Neural crest cell (in vitro differentiated cells): ENCODE data around the gene CARNS1. TPM values are rescaled to one million over a fixed set of nuclear protein-coding genes. Genes with fewer than 3 reads are reported as not detected.
A peak's percentile ranks its signal among the peaks of the same experiment; 100 is the strongest.

Experiments used
- DNase-seq: peaks from one replicate; pipeline ENCODE4 v3.0.0; 2021; ENCODE audit warnings: low read depth, mixed read lengths, low spot score
- H3K27ac Mint-ChIP-seq: one replicate; pipeline ENCODE4 v1.8.0; 2021; ENCODE audit warnings: mild to moderate bottlenecking, mixed read lengths; ENCODE audit not compliant: unreplicated experiment
- H3K27me3 Mint-ChIP-seq: 2 replicates; pipeline ENCODE4 v1.8.0; 2021; ENCODE audit warnings: low read depth, mild to moderate bottlenecking, mixed read lengths
- H3K36me3 Mint-ChIP-seq: 2 replicates; pipeline ENCODE4 v1.8.0; 2021; ENCODE audit warnings: low read depth, mild to moderate bottlenecking, mixed read lengths
- H3K4me1 Mint-ChIP-seq: 2 replicates; pipeline ENCODE4 v1.8.0; 2021; ENCODE audit warnings: mixed read lengths
- H3K4me3 Mint-ChIP-seq: one replicate; pipeline ENCODE4 v1.8.0; 2021; ENCODE audit warnings: mild to moderate bottlenecking, mixed read lengths
- H3K9me3 Mint-ChIP-seq: 2 replicates; pipeline ENCODE4 v1.8.0; 2021; ENCODE audit warnings: mixed read lengths
- CTCF ChIP-seq: fragments of 200-600 bp; sonication (generic); conservative IDR thresholded peaks from 2 replicates; pipeline ENCODE4 v1.5.0; 2021; ENCODE audit warnings: antibody characterized with exemption, mild to moderate bottlenecking
- total RNA-seq: library from RNA; stranded (reverse); gene quantifications from 2 replicates; pipeline ENCODE4 v1.2.1, GENCODE V29; 2021

The CARNS1 gene
- total RNA-seq, 1 donor from 2014 or later = 0.12 TPM

GRCh38 chr11:67468456-67468758, 52.9 kb downstream of the CARNS1 start:
- H3K9me3 Mint-ChIP-seq = no peaks in the 10 kb centered on the region
- H3K4me3 Mint-ChIP-seq = peak overlapping the region; percentile 92
- peaks cover 14% of the 10 kb centered on the region for H3K4me1 Mint-ChIP-seq
- TF ChIP-seq CTCF = no peak
- no peaks in the 10 kb centered on the region for H3K36me3 Mint-ChIP-seq
- H3K27me3 Mint-ChIP-seq = peaks cover 2% of the 10 kb centered on the region
- DNase-seq = no peak
- H3K27ac Mint-ChIP-seq = no peak overlapping the region

DNA sequence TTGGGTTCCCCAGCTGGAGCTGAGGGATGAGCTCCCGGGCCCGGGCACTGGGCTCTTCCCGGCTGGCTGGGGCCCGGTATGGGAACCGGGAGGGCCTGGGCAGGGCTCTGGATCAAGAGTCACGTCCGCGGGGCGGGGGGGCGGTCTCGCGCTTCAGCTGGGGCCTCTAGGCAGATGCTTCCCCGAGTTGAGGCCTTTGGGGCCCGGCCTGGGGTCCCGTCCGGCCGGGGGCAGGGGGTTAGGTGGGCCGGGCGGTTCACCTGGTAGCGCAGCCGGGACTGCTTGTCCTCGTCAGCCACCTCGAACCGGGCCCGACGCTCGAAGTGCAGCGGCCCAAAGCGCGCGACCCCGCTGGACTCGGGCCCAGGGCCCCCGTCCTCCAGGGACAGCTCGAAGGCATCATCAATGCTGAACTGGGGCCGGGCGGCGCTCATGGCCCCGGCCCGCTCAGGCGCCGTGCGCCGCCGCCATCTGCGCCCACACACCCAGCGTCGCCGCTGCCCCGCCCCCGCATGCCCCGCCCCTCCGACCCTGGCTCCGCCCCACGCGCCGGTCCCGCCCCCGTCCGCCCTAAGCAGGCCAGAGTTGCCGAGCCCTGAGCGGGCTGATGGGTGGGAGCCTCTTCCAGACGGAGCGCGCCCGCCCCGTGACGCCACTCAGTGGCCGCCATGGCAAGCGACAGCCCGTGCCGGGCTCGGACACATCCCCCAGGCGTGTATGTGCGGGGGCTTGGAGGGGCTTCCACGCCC, 53.5 kb downstream of the CARNS1 start, which contains the start of gene TMEM134:
TMEM134 (minus strand) TSS at position 493 of the 749 bp plus-strand sequence; CDS start at position 434, 59 bp downstream.
- H3K4me1 Mint-ChIP-seq = peaks cover 14% of the 10 kb centered on the region
- H3K4me3 Mint-ChIP-seq = peak within 1 kb of the TSS; percentile 92
- H3K27me3 Mint-ChIP-seq = peaks cover 2% of the 10 kb centered on the region
- DNase-seq = peak; percentile 95
- peak within 1 kb of the TSS; percentile 50 for H3K27ac Mint-ChIP-seq
- TF ChIP-seq CTCF = peak; percentile 56
- H3K36me3 Mint-ChIP-seq = no peaks in the 10 kb centered on the region
- H3K9me3 Mint-ChIP-seq = no peaks in the 10 kb centered on the region

GRCh38 chr11:67469508-67469811, 54.0 kb downstream of the CARNS1 start:
- peak; percentile 7 for TF ChIP-seq CTCF
- Mint-ChIP-seq H3K4me3 (peak overlapping the region; percentile 77), H3K27ac (peak overlapping the region; percentile 50), H3K27me3 (peaks cover 2% of the 10 kb centered on the region), H3K9me3 (no peaks in the 10 kb centered on the region), H3K36me3 (no peaks in the 10 kb centered on the region), H3K4me1 (peaks cover 14% of the 10 kb centered on the region)
- DNase-seq = no peak

- Mint-ChIP-seq H3K27me3 (peaks cover 2% of the 10 kb centered on the region), H3K36me3 (no peaks in the 10 kb centered on the region), H3K4me1 (peaks cover 10% of the 10 kb centered on the region), H3K27ac (no peak overlapping the region), H3K9me3 (no peaks in the 10 kb centered on the region), H3K4me3 (peak overlapping the region; percentile 77)
- no peak for DNase-seq
- TF ChIP-seq CTCF = no peak
These were observed 55.0 kb downstream of the CARNS1 start for GRCh38 chr11:67470337-67471002.

- peaks cover 9% of the 10 kb centered on the region for H3K4me1 Mint-ChIP-seq
- no peak overlapping the region for H3K27ac Mint-ChIP-seq
- TF ChIP-seq CTCF = no peak
- peaks cover 3% of the 10 kb centered on the region for H3K36me3 Mint-ChIP-seq
- peaks cover 2% of the 10 kb centered on the region for H3K27me3 Mint-ChIP-seq
- DNase-seq = no peak
- no peak overlapping the region for H3K4me3 Mint-ChIP-seq
- peaks cover 3% of the 10 kb centered on the region for H3K9me3 Mint-ChIP-seq
These were observed 57.4 kb downstream of the CARNS1 start for GRCh38 chr11:67472882-67473281.

Other genes starting within 250 kb of the CARNS1 start
- 51.3 and 55.1 TPM in 2 replicates for gene GRK2, start 149.2 kb upstream of the CARNS1 start, total RNA-seq
- 58.9 and 71.8 TPM in 2 replicates for gene ANKRD13D, start 126.4 kb upstream of the CARNS1 start, total RNA-seq
- gene SSH3, start 112.1 kb upstream of the CARNS1 start, total RNA-seq = 3.0 and 3.3 TPM in 2 replicates
- 3.7 and 7.1 TPM in 2 replicates for gene POLD4, start 62.1 kb upstream of the CARNS1 start, total RNA-seq
- 0.41 and 0.68 TPM in 2 replicates for gene CLCF1, start 42.1 kb upstream of the CARNS1 start, total RNA-seq
- 46.1 and 49.4 TPM in 2 replicates for gene RAD9A, start 23.7 kb upstream of the CARNS1 start, total RNA-seq
- 222 and 223 TPM in 2 replicates for gene PPP1CA, start 13.8 kb upstream of the CARNS1 start, total RNA-seq
- 0.66 and 1.8 TPM in 2 replicates for gene TBC1D10C, start 11.6 kb upstream of the CARNS1 start, total RNA-seq
- 48.4 and 55.0 TPM in 2 replicates for gene RPS6KB2, start 12.8 kb downstream of the CARNS1 start, total RNA-seq
- gene PTPRCAP, start 22.0 kb downstream of the CARNS1 start, total RNA-seq = 0.84 and 1.6 TPM in 2 replicates
- 79.0 and 89.5 TPM in 2 replicates for gene CORO1B, start 27.8 kb downstream of the CARNS1 start, total RNA-seq
- not detected in 2 replicates for gene GPR152, start 37.1 kb downstream of the CARNS1 start, total RNA-seq
- gene CABP4, start 39.7 kb downstream of the CARNS1 start, total RNA-seq = not detected in 2 replicates
- gene TMEM134, start 53.6 kb downstream of the CARNS1 start, total RNA-seq = 37.3 and 40.8 TPM in 2 replicates
- gene AIP, start 67.3 kb downstream of the CARNS1 start, total RNA-seq = 48.7 and 50.1 TPM in 2 replicates
- gene PITPNM1, start 89.7 kb downstream of the CARNS1 start, total RNA-seq = 81.5 and 109 TPM in 2 replicates
- 32.0 and 32.8 TPM in 2 replicates for gene CDK2AP2, start 92.5 kb downstream of the CARNS1 start, total RNA-seq
- gene CABP2, start 107.8 kb downstream of the CARNS1 start, total RNA-seq = not detected in 2 replicates
- gene GSTP1, start 168.1 kb downstream of the CARNS1 start, total RNA-seq = 776 and 780 TPM in 2 replicates
- gene NDUFV1, start 191.3 kb downstream of the CARNS1 start, total RNA-seq = 182 and 191 TPM in 2 replicates
- 11.0 and 13.9 TPM in 2 replicates for gene NUDT8, start 214.3 kb downstream of the CARNS1 start, total RNA-seq
- not detected in 2 replicates for gene TBX10, start 224.1 kb downstream of the CARNS1 start, total RNA-seq
- not detected in 2 replicates for gene ACY3, start 235.1 kb downstream of the CARNS1 start, total RNA-seq